Stimulated activated CD8-positive, alpha-beta memory T cell treated with anti-CD3 and anti-CD28 coated beads, Interleukin-4, amount 100 ng/mL, for 1 hour (primary cell): ENCODE measurements around the gene IKZF3.
A peak's percentile ranks its signal among the peaks of the same experiment; 100 is the strongest.
"Not testable (repeated sequence)": the region's sequence is repeated elsewhere in the genome, so short reads cannot be mapped to it uniquely, and the experiment has no call there.

ENCODE experiments used
- DNase-seq, 2 donors: peaks; one replicate each; pipeline ENCODE4 v3.0.0-alpha.2; 2020; ENCODE audit warnings: low read depth in 2 of 2, low spot score in 1 of 2

Gene IKZF3

DNA sequence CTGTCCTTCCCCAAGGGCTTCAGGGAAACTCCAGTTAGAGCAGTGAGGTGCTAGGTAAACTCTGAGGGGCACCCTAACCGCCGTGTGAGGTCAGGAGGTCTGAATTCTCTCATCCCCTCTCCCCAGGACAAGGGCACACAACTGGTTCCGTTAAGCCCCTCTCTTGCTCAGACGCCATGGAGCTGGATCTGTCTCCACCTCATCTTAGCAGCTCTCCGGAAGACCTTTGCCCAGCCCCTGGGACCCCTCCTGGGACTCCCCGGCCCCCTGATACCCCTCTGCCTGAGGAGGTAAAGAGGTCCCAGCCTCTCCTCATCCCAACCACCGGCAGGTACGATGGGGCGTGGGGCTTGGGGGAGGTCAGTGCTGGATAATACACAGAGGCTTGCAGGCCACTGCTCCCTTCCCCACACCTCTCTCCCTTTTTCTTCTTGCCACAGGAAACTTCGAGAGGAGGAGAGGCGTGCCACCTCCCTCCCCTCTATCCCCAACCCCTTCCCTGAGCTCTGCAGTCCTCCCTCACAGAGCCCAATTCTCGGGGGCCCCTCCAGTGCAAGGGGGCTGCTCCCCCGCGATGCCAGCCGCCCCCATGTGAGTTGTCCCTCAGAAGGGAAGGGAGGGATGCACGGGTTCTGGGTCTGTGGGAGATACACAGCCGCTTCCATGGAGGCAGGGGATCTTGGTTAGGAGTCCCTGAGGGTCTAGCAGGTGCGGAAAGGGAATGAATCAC, 121.8 kb downstream of the IKZF3 start:
- DNase-seq, result no peak

DNA sequence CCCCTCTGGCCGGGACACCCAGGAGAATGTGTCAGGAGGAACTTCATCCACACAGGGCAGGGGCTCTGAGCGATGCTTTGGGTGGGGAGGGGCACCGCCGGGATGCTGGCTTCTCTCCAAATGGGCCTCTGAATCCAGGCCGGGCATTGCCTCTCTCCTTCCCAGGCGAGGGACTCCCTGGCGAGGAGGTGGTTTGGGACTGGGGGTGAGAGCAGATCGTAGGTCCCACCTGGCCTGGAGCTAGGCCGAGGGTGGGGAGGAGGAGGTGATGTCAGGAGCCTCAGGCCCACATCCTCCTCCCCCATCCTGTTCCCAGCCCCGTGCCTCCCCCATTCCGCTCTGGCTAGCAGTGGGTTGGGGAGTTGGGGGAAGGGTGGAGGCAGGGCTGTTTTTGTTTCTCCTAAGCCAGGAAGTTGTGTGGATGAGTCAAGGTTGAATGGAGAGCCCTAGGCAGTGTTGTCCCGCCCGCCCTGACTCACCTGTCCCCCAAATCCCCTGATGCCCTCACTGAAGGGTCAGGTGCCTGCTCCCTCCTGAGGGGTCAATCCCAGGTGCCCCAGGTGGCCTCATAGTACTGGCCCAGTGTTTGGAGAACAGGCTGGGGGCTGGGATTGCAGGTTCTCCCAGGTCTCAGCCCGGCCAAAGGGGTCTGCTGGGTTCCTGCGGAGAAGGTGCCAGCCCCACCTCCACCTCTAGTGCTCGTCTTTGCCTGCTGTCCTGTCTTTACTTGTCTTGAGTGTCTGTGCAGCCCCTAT, 123.6 kb downstream of the IKZF3 start:
- DNase-seq, result no peak

DNA sequence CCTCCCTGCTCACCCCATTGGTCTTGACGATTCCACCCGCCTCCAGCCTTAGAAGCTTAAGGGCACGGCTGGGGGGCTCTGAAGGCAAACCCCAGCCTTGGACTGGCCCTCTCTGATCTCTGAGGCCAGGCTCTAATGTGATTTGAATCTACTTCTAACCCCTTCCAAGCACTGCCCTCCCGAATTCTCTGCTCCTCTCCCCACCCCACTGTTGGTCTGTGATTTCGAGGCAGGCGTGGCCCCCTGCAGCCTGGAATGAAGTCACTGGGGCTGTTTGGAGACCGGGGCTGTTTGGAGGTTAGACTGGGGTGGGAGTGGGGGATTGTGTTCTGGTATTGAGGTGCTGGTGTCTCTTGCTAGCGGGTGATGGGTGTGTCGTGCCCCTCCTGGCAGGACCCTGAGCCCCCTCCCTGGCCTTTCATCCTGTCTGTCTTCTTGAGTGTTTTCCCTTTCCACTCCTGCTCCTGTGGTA, 124.2 kb downstream of the IKZF3 start:
- no peak for DNase-seq

GRCh38 chr17:39738983-39739884, 124.9 kb downstream of the IKZF3 start:
- no peak for DNase-seq

DNA sequence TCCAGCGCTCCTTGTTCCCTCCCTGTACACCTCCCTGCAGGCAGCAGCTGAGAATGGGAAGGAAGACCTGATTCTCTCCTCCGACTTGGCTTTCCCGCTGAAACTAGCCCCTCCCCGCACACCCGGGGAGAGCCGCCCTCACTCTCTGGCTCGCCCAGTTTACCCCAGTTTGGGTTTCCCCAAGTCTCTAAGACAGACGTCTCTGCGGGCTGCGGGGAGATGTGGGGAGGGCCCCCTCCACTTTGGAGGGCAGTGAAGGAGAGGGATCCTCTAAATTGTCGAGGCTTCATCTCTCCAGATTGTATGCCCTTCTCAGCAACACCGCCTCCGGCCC, 125.6 kb downstream of the IKZF3 start:
- DNase-seq, result peak in 1 of 2 donors; percentile 21

DNA sequence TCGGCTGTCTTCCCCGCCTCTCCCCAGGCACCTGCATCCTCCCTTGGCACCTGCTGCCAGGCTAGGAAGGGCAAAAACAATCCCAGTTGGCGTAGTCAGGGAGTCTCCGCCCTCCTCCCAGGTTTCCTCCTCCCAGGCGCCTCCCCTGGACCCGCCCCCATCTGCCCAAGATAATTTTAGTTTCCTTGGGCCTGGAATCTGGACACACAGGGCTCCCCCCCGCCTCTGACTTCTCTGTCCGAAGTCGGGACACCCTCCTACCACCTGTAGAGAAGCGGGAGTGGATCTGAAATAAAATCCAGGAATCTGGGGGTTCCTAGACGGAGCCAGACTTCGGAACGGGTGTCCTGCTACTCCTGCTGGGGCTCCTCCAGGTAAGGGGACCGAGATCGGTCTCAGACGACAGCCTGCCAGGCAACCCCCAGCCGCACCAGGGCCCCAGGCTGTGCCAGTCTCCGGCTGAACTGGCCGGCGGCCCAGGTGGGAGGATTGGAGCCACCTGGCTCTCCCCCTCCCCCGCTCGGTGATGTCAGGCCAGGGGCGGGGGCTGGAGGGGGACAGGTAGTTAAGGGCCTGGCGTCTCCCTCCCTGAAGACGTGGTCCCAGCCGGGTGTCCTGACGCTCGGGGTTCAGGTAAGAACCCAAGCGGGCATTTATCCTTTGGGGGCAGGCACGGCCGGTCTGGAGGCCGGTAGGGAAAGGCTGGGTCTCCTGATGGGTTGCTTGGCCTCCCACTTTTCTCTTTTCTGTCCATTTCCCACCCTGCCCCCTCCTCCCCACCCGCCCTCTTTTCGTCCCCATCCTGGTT, 126.1 kb downstream of the IKZF3 start, which contains the start of gene GRB7:
Gene GRB7 (plus strand): TSS at position 179 of the 808 bp plus-strand sequence. CDS start 4,364 bp downstream, outside the sequence.
- no peak for DNase-seq

GRCh38 chr17:39737206-39737759, 126.8 kb downstream of the IKZF3 start:
- no peak for DNase-seq

DNA sequence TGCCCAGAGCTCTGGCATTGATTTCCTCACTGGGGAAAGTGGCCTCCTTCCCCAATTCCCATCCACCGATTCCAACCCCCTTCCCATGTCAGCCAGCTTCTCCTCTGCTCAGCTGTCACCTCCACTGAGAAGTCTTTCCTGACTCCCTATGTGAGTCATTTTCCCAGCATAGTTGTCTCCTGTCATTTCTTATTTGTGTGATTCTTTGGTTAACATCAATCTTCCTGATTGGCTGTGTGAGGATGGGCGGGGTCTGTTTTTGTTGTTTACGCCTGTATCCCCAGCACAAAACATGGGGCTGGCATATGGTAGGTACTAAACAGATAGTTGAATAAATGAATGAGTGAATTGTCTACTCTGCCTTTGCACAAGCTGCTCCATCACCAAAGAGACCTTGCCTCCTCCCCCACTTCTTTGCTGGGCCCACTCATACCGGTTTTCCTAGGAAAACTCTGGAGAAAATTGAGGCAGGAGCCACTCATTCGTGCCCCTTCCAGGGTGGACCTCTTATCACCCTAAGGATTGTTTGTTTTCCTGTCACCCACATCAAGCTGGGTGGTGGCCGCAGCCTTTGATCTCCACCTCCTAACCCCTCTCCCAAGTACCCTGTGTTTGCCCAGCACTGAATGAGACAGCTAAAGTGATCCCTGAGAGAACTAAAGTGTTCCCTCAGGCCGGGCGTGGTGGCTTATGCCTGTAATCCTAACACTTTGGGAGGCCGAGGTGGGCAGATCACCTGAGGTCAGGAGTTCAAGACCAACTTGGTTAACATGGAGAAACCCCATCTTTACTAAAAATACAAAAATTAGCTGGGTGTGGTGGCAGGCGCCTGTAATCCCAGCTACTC, 127.6 kb downstream of the IKZF3 start:
- DNase-seq, result no peak

- DNase-seq, result no peak
Observed at GRCh38 chr17:39735882-39736281, 128.2 kb downstream of the IKZF3 start.

DNA sequence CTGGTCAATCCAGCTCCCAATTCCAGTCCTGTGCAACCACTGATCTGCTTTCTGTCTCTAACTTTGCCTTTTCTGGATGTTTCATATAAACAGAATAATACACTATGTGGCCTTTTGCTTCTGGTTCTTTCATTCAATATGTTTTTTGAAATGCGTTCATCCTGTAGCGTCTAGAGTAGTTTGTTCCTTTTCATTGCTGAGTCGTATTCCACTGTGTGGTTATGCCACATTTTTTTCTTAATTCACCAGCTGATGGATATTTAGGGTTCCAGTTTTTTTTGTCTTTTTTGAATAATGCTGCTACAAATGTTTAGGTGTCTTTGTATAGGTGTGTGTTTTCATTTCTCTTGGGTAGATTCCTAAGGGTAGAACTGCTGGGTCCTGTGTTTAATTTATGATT, 131.5 kb downstream of the IKZF3 start:
- DNase-seq, result no peak

GRCh38 chr17:39730095-39730921, 133.8 kb downstream of the IKZF3 start, which contains the start of gene MIEN1:
MIEN1 (minus strand) TSS chr17:39730532; CDS start chr17:39730495, 37 bp downstream.
- peak; percentile 90 for DNase-seq

- DNase-seq, result no peak
Observed at GRCh38 chr17:39729280-39729851, 134.7 kb downstream of the IKZF3 start.

GRCh38 chr17:39727556-39727955, 136.6 kb downstream of the IKZF3 start:
- DNase-seq, result no peak

- no peak for DNase-seq
Observed at GRCh38 chr17:39726617-39727016, 137.5 kb downstream of the IKZF3 start.

DNA sequence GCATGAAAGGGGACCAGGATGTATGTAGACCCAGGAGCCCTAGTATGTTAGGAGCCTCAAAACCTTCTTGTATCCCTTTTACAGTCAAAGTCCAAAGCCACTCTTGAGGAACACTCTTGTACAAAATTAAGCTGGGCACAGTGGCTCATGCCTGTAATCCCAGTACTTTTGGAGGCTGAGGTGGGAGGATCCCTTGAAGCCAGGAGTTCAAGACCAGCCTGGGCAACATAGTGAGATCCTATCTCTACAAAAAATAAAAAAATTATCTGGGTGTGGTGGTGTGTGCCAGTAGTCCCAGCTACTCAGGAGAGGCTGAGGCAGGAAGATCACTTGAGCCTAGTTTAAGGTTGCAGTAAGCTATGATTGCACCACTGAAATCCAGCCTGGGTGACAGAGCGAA, 138.2 kb downstream of the IKZF3 start:
- not testable (repeated sequence) for DNase-seq

DNA sequence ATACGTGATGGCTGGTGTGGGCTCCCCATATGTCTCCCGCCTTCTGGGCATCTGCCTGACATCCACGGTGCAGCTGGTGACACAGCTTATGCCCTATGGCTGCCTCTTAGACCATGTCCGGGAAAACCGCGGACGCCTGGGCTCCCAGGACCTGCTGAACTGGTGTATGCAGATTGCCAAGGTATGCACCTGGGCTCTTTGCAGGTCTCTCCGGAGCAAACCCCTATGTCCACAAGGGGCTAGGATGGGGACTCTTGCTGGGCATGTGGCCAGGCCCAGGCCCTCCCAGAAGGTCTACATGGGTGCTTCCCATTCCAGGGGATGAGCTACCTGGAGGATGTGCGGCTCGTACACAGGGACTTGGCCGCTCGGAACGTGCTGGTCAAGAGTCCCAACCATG, 139.4 kb downstream of the IKZF3 start:
- DNase-seq, result no peak

GRCh38 chr17:39722965-39723848, 140.9 kb downstream of the IKZF3 start:
- DNase-seq, result no peak
